Measurements from ENCODE around the gene PLCH2.

The PLCH2 gene

GRCh38 chr1:2503554-2504224 lies 27.6 kb downstream of the PLCH2 start:
- Mint-ChIP-seq H3K4me1 (peaks cover 23% of the 10 kb centered on the region), H3K27ac (no peak overlapping the region), H3K27me3 (no peaks in the 10 kb centered on the region), H3K36me3 (peaks cover 9% of the 10 kb centered on the region), H3K4me3 (no peak overlapping the region), H3K9me3 (no peaks in the 10 kb centered on the region)
- no peak for ATAC-seq

- H3K9me3 Mint-ChIP-seq: no peaks in the 10 kb centered on the region
- H3K4me1 Mint-ChIP-seq: peaks cover 17% of the 10 kb centered on the region
- H3K4me3 Mint-ChIP-seq: no peak overlapping the region
- ATAC-seq: no peak
- no peak overlapping the region for H3K27ac Mint-ChIP-seq
- peaks cover 16% of the 10 kb centered on the region for H3K36me3 Mint-ChIP-seq
- no peaks in the 10 kb centered on the region for H3K27me3 Mint-ChIP-seq
These were observed 28.3 kb downstream of the PLCH2 start for GRCh38 chr1:2504225-2504948.

GRCh38 chr1:2504949-2505272 lies 28.8 kb downstream of the PLCH2 start:
- Mint-ChIP-seq H3K9me3 (no peaks in the 10 kb centered on the region), H3K36me3 (peaks cover 21% of the 10 kb centered on the region), H3K4me3 (no peak overlapping the region), H3K27ac (no peak overlapping the region), H3K27me3 (no peaks in the 10 kb centered on the region), H3K4me1 (peaks cover 12% of the 10 kb centered on the region)
- no peak for ATAC-seq

GRCh38 chr1:2505461-2505994 lies 29.4 kb downstream of the PLCH2 start:
- Mint-ChIP-seq H3K9me3 (no peaks in the 10 kb centered on the region), H3K27ac (no peak overlapping the region), H3K4me1 (peaks cover 6% of the 10 kb centered on the region), H3K36me3 (peaks cover 27% of the 10 kb centered on the region), H3K4me3 (no peak overlapping the region), H3K27me3 (no peaks in the 10 kb centered on the region)
- no peak for ATAC-seq

GRCh38 chr1:2506007-2506860 lies 30.1 kb downstream of the PLCH2 start:
- Mint-ChIP-seq H3K4me3 (no peak overlapping the region), H3K36me3 (peaks cover 29% of the 10 kb centered on the region), H3K27ac (no peak overlapping the region), H3K4me1 (no peaks in the 10 kb centered on the region), H3K27me3 (no peaks in the 10 kb centered on the region), H3K9me3 (no peaks in the 10 kb centered on the region)
- peak; percentile 1 for ATAC-seq

GRCh38 chr1:2506901-2507565 lies 30.9 kb downstream of the PLCH2 start:
- Mint-ChIP-seq H3K4me3 (no peak overlapping the region), H3K36me3 (peaks cover 37% of the 10 kb centered on the region), H3K27me3 (no peaks in the 10 kb centered on the region), H3K4me1 (no peaks in the 10 kb centered on the region), H3K27ac (no peak overlapping the region), H3K9me3 (no peaks in the 10 kb centered on the region)
- ATAC-seq: no peak

GRCh38 chr1:2507744-2508155 lies 31.7 kb downstream of the PLCH2 start:
- no peaks in the 10 kb centered on the region for H3K4me1 Mint-ChIP-seq
- H3K9me3 Mint-ChIP-seq: no peaks in the 10 kb centered on the region
- no peaks in the 10 kb centered on the region for H3K27me3 Mint-ChIP-seq
- peaks cover 44% of the 10 kb centered on the region for H3K36me3 Mint-ChIP-seq
- no peak overlapping the region for H3K27ac Mint-ChIP-seq
- ATAC-seq: no peak
- H3K4me3 Mint-ChIP-seq: no peak overlapping the region

- H3K4me1 Mint-ChIP-seq: no peaks in the 10 kb centered on the region
- H3K36me3 Mint-ChIP-seq: peaks cover 48% of the 10 kb centered on the region
- no peaks in the 10 kb centered on the region for H3K27me3 Mint-ChIP-seq
- no peaks in the 10 kb centered on the region for H3K9me3 Mint-ChIP-seq
- no peak overlapping the region for H3K27ac Mint-ChIP-seq
- ATAC-seq: no peak
- H3K4me3 Mint-ChIP-seq: no peak overlapping the region
These were observed 32.1 kb downstream of the PLCH2 start for GRCh38 chr1:2508180-2508579.

GRCh38 chr1:2508751-2509150 lies 32.7 kb downstream of the PLCH2 start:
- Mint-ChIP-seq H3K4me1 (no peaks in the 10 kb centered on the region), H3K9me3 (no peaks in the 10 kb centered on the region), H3K27ac (no peak overlapping the region), H3K27me3 (no peaks in the 10 kb centered on the region), H3K36me3 (peaks cover 53% of the 10 kb centered on the region), H3K4me3 (no peak overlapping the region)
- ATAC-seq: no peak

GRCh38 chr1:2509589-2509988 lies 33.5 kb downstream of the PLCH2 start:
- no peak overlapping the region for H3K27ac Mint-ChIP-seq
- no peak overlapping the region for H3K4me3 Mint-ChIP-seq
- no peaks in the 10 kb centered on the region for H3K9me3 Mint-ChIP-seq
- no peaks in the 10 kb centered on the region for H3K27me3 Mint-ChIP-seq
- ATAC-seq: no peak
- H3K4me1 Mint-ChIP-seq: no peaks in the 10 kb centered on the region
- H3K36me3 Mint-ChIP-seq: peaks cover 55% of the 10 kb centered on the region

GRCh38 chr1:2510366-2511155 lies 34.5 kb downstream of the PLCH2 start:
- H3K36me3 Mint-ChIP-seq: peaks cover 60% of the 10 kb centered on the region
- H3K9me3 Mint-ChIP-seq: no peaks in the 10 kb centered on the region
- no peak overlapping the region for H3K4me3 Mint-ChIP-seq
- H3K27me3 Mint-ChIP-seq: no peaks in the 10 kb centered on the region
- H3K27ac Mint-ChIP-seq: no peak overlapping the region
- ATAC-seq: no peak
- H3K4me1 Mint-ChIP-seq: no peaks in the 10 kb centered on the region

- H3K4me1 Mint-ChIP-seq: no peaks in the 10 kb centered on the region
- H3K9me3 Mint-ChIP-seq: no peaks in the 10 kb centered on the region
- ATAC-seq: no peak
- H3K27me3 Mint-ChIP-seq: no peaks in the 10 kb centered on the region
- no peak overlapping the region for H3K27ac Mint-ChIP-seq
- H3K36me3 Mint-ChIP-seq: peaks cover 77% of the 10 kb centered on the region
- no peak overlapping the region for H3K4me3 Mint-ChIP-seq
These were observed 36.9 kb downstream of the PLCH2 start for GRCh38 chr1:2512862-2513421.

- ATAC-seq: no peak
- Mint-ChIP-seq H3K9me3 (no peaks in the 10 kb centered on the region), H3K27ac (no peak overlapping the region), H3K4me3 (no peak overlapping the region), H3K27me3 (no peaks in the 10 kb centered on the region), H3K36me3 (peaks cover 77% of the 10 kb centered on the region), H3K4me1 (no peaks in the 10 kb centered on the region)
These were observed 38.0 kb downstream of the PLCH2 start for GRCh38 chr1:2513939-2514652.

All from stimulated activated memory B cell treated with anti-CD40 and anti-IgM and Interleukin-4, amounts not matched to agents 10 μg/mL and 1 μg/mL and 100 μg/mL, for 72 hours (primary cell).